Astrocyte (in vitro differentiated cells and primary cell): ENCODE data around the gene MATN1. TPM values are rescaled to one million over a fixed set of nuclear protein-coding genes. Genes with fewer than 3 reads are reported as not detected.

Experiments
- DNase-seq: peaks from one replicate; pipeline ENCODE4 v3.0.0-alpha.2; 2010; ENCODE audit warnings: low read depth
- FAIRE-seq: peaks from 2 replicates; lab custom pipeline; 2011; peaks lifted over from hg19 to GRCh38; lab: Jason Lieb, UNC
- H2AFZ ChIP-seq: 2 replicates; pipeline ENCODE4 v1.6.0; 2012; ENCODE audit warnings: low read depth, low read length, inconsistent platforms
- H3K27ac ChIP-seq: 2 replicates; pipeline ENCODE4 v1.5.1; 2011; ENCODE audit warnings: low read depth, low read length, inconsistent platforms
- H3K27me3 ChIP-seq: 2 replicates; pipeline ENCODE4 v1.6.0; 2011; ENCODE audit warnings: low read length, inconsistent platforms; ENCODE audit not compliant: insufficient read depth
- H3K36me3 ChIP-seq: 2 replicates; pipeline ENCODE4 v1.5.1; 2011; ENCODE audit warnings: low read length, inconsistent platforms; ENCODE audit not compliant: insufficient read depth
- H3K4me1 ChIP-seq: 2 replicates; pipeline ENCODE4 v1.5.1; 2011; ENCODE audit warnings: low read length, inconsistent platforms; ENCODE audit not compliant: insufficient read depth
- H3K4me2 ChIP-seq: 2 replicates; pipeline ENCODE4 v1.6.0; 2012; ENCODE audit warnings: low read length, inconsistent platforms
- H3K4me3 ChIP-seq: 2 replicates; pipeline ENCODE4 v1.5.1; 2011; ENCODE audit warnings: low read depth, mild to moderate bottlenecking, low read length, inconsistent platforms; ENCODE audit not compliant: insufficient read depth
- H3K79me2 ChIP-seq: 2 replicates; pipeline ENCODE4 v1.6.0; 2012; ENCODE audit warnings: mild to moderate bottlenecking, low read length, inconsistent platforms; ENCODE audit not compliant: insufficient read depth
- H3K9ac ChIP-seq: 2 replicates; pipeline ENCODE4 v1.6.0; 2012; ENCODE audit warnings: mild to moderate bottlenecking, low read length, inconsistent platforms
- H3K9me3 ChIP-seq: 2 replicates; pipeline ENCODE4 v1.5.1; 2012; ENCODE audit warnings: low read depth, mild to moderate bottlenecking, low read length, inconsistent platforms; ENCODE audit not compliant: insufficient read depth
- H4K20me1 ChIP-seq: 2 replicates; pipeline ENCODE4 v1.6.0; 2012; ENCODE audit warnings: low read length, inconsistent platforms; ENCODE audit not compliant: insufficient read depth
- H3K27ac Mint-ChIP-seq: one replicate; pipeline ENCODE4 v1.8.0; 2021; ENCODE audit warnings: mild to moderate bottlenecking, mixed read lengths; ENCODE audit not compliant: unreplicated experiment
- H3K27me3 Mint-ChIP-seq: one replicate; pipeline ENCODE4 v1.8.0; 2021; ENCODE audit warnings: low read depth, mixed read lengths; ENCODE audit not compliant: unreplicated experiment
- H3K36me3 Mint-ChIP-seq: one replicate; pipeline ENCODE4 v1.8.0; 2021; ENCODE audit warnings: low read depth, mixed read lengths; ENCODE audit not compliant: unreplicated experiment
- H3K4me1 Mint-ChIP-seq: one replicate; pipeline ENCODE4 v1.8.0; 2021; ENCODE audit warnings: low read depth, mixed read lengths; ENCODE audit not compliant: unreplicated experiment
- H3K4me3 Mint-ChIP-seq: one replicate; pipeline ENCODE4 v1.8.0; 2021; ENCODE audit warnings: mild to moderate bottlenecking, moderate library complexity, mixed read lengths; ENCODE audit not compliant: unreplicated experiment
- H3K9me3 Mint-ChIP-seq: one replicate; pipeline ENCODE4 v1.8.0; 2021; ENCODE audit warnings: mild to moderate bottlenecking, mixed read lengths; ENCODE audit not compliant: unreplicated experiment
- CTCF ChIP-seq: IDR thresholded peaks from 2 replicates; pipeline ENCODE4 v1.5.1; 2011; ENCODE audit warnings: low read depth, mild to moderate bottlenecking, inconsistent platforms, low read length, moderate library complexity; ENCODE audit not compliant: insufficient read depth
- EZH2 ChIP-seq: IDR thresholded peaks from 2 replicates; pipeline ENCODE4 v1.6.1; 2012; ENCODE audit warnings: mild to moderate bottlenecking, low read length, inconsistent platforms; ENCODE audit not compliant: insufficient read depth
- total RNA-seq: library from RNA; stranded (reverse); gene quantifications from 2 replicates; pipeline ENCODE4 v1.2.1, GENCODE V29; 2021

The MATN1 gene
- total RNA-seq, 1 donor from 2014 or later = 0.32 TPM

- H4K20me1 ChIP-seq = no peaks in the 10 kb centered on the region
- no peaks in the 10 kb centered on the region for H3K4me1 ChIP-seq
- Mint-ChIP-seq H3K36me3 (no peaks in the 10 kb centered on the region), H3K4me1 (peaks cover 23% of the 10 kb centered on the region), H3K4me3 (no peak overlapping the region), H3K27me3 (peaks cover 27% of the 10 kb centered on the region), H3K9me3 (peaks cover 1% of the 10 kb centered on the region), H3K27ac (no peak overlapping the region)
- H2AFZ ChIP-seq = no peak overlapping the region
- no peak for TF ChIP-seq EZH2
- TF ChIP-seq CTCF = no peak
- no peak overlapping the region for H3K27ac ChIP-seq
- no peaks in the 10 kb centered on the region for H3K36me3 ChIP-seq
- no peak overlapping the region for H3K4me2 ChIP-seq
- H3K27me3 ChIP-seq = peaks cover 4% of the 10 kb centered on the region
- no peak overlapping the region for H3K4me3 ChIP-seq
- no peak for DNase-seq
- no peak for FAIRE-seq
- H3K9ac ChIP-seq = no peak overlapping the region
- H3K9me3 ChIP-seq = no peaks in the 10 kb centered on the region
- H3K79me2 ChIP-seq = no peaks in the 10 kb centered on the region
Measured at GRCh38 chr1:30747033-30748008, 23.9 kb upstream of the MATN1 start.

- H3K36me3 Mint-ChIP-seq = no peaks in the 10 kb centered on the region
- peaks cover 30% of the 10 kb centered on the region for H3K27me3 Mint-ChIP-seq
- no peak for DNase-seq
- Histone ChIP-seq H2AFZ (no peak overlapping the region), H3K36me3 (no peaks in the 10 kb centered on the region), H4K20me1 (no peaks in the 10 kb centered on the region), H3K4me1 (peaks cover under 1% of the 10 kb centered on the region), H3K27ac (no peak overlapping the region), H3K9ac (no peak overlapping the region), H3K27me3 (peaks cover 4% of the 10 kb centered on the region), H3K9me3 (no peaks in the 10 kb centered on the region), H3K4me2 (no peak overlapping the region), H3K4me3 (no peak overlapping the region), H3K79me2 (no peaks in the 10 kb centered on the region)
- H3K27ac Mint-ChIP-seq = no peak overlapping the region
- peaks cover 1% of the 10 kb centered on the region for H3K9me3 Mint-ChIP-seq
- TF ChIP-seq CTCF (no peak), EZH2 (no peak)
- no peak for FAIRE-seq
- H3K4me1 Mint-ChIP-seq = peaks cover 23% of the 10 kb centered on the region
- H3K4me3 Mint-ChIP-seq = no peak overlapping the region
Measured at GRCh38 chr1:30746212-30747032, 23.0 kb upstream of the MATN1 start.
